ENCODE measurements around the gene PLAU. TPM values are rescaled to one million over a fixed set of nuclear protein-coding genes. Genes with fewer than 3 reads are reported as not detected.

PLAU gene
- total RNA-seq, 6 experiments from 2014 or later = 0.24 to 4.3 (median 0.87) TPM

- intact Hi-C loops (cut with DNase I) = no loop called here
- WGBS (ENCODE audit: insufficient coverage, low coverage, low lambda C conversion rate, missing lambda C conversion rate) = 40% methylated on average over 6 of the region's 10 CpGs
- no peak overlapping the region for H3K4me3 ChIP-seq
- H3K4me1 ChIP-seq = peaks cover 0 to 13% (median 0%) of the 10 kb centered on the region in 4 donors
- H3K36me3 ChIP-seq = no peaks in the 10 kb centered on the region
- DNase-seq (no peak), ATAC-seq (peak in 3 of 4 donors; percentile 24 to 48 (median 27))
- no peak overlapping the region for H3K27ac ChIP-seq
- H3K27me3 ChIP-seq = peaks cover 0 to 10% of the 10 kb centered on the region in 2 donors
- H3K9me3 ChIP-seq = no peaks in the 10 kb centered on the region
- TF ChIP-seq POLR2A (IDR thresholded peaks at IDR 0.05) (no peak), CTCF (IDR thresholded peaks at IDR 0.05) (no peak)
These were observed 1.9 kb upstream of the PLAU start for GRCh38 chr10:73908853-73909539.

- intact Hi-C loops (cut with DNase I) = no loop called here
- H3K36me3 ChIP-seq = no peaks in the 10 kb centered on the region
- no peak for DNase-seq
- TF ChIP-seq CTCF (IDR thresholded peaks at IDR 0.05) = no peak
- no peak for TF ChIP-seq POLR2A (IDR thresholded peaks at IDR 0.05)
- H3K27ac ChIP-seq = no peak overlapping the region
- 67% methylated on average over 1 of the region's 4 CpGs for WGBS (ENCODE audit: insufficient coverage, low coverage, low lambda C conversion rate, missing lambda C conversion rate)
- no peak for ATAC-seq
- no peak overlapping the region for H3K4me3 ChIP-seq
- peaks cover 0 to 13% (median 0%) of the 10 kb centered on the region in 4 donors for H3K4me1 ChIP-seq
- peaks cover 0 to 10% of the 10 kb centered on the region in 2 donors for H3K27me3 ChIP-seq
- no peaks in the 10 kb centered on the region for H3K9me3 ChIP-seq
These were observed 1.3 kb upstream of the PLAU start for GRCh38 chr10:73909540-73910115.

- DNase-seq = no peak
- no peak for TF ChIP-seq CTCF (IDR thresholded peaks at IDR 0.05)
- TF ChIP-seq POLR2A (IDR thresholded peaks at IDR 0.05) = no peak
- peaks cover 0 to 13% (median 0%) of the 10 kb centered on the region in 4 donors for H3K4me1 ChIP-seq
- 20% methylated on average over 7 of the region's 9 CpGs for WGBS (ENCODE audit: insufficient coverage, low coverage, low lambda C conversion rate, missing lambda C conversion rate)
- H3K4me3 ChIP-seq = peak overlapping the region in 2 of 3 donors; percentile 48 to 52
- intact Hi-C loops (cut with DNase I) = no loop called here
- H3K27me3 ChIP-seq = peaks cover 0 to 10% of the 10 kb centered on the region in 2 donors
- H3K9me3 ChIP-seq = no peaks in the 10 kb centered on the region
- no peak overlapping the region for H3K27ac ChIP-seq
- no peaks in the 10 kb centered on the region for H3K36me3 ChIP-seq
- ATAC-seq = no peak
These were observed 550 bp upstream of the PLAU start for GRCh38 chr10:73910401-73910763.

GRCh38 chr10:73911553-73912004 lies 647 bp downstream of the PLAU start:
- peak in 1 of 4 donors; percentile 11 for ATAC-seq
- intact Hi-C loops (cut with DNase I) = no loop called here
- Histone ChIP-seq H3K27ac (peak overlapping the region in 2 of 3 donors; percentile 12 to 40), H3K36me3 (no peaks in the 10 kb centered on the region), H3K9me3 (no peaks in the 10 kb centered on the region), H3K4me1 (peaks cover 0 to 13% (median 0%) of the 10 kb centered on the region in 4 donors), H3K4me3 (peak overlapping the region; percentile 45 to 52 (median 48)), H3K27me3 (peaks cover 0 to 10% of the 10 kb centered on the region in 2 donors)
- 11% methylated on average over 10 of the region's 14 CpGs for WGBS (ENCODE audit: insufficient coverage, low coverage, low lambda C conversion rate, missing lambda C conversion rate)
- no peak for DNase-seq
- TF ChIP-seq POLR2A (IDR thresholded peaks at IDR 0.05) = no peak
- no peak for TF ChIP-seq CTCF (IDR thresholded peaks at IDR 0.05)
